Cerebellar nuclear complex (tissue), 1 donor: ENCODE data around the gene NPY1R.

Experiments
- DNase-seq, 2 experiments: peaks; one replicate each; lab custom pipeline; 2025; lab: John Stamatoyannopoulos, UW

The NPY1R gene

DNA sequence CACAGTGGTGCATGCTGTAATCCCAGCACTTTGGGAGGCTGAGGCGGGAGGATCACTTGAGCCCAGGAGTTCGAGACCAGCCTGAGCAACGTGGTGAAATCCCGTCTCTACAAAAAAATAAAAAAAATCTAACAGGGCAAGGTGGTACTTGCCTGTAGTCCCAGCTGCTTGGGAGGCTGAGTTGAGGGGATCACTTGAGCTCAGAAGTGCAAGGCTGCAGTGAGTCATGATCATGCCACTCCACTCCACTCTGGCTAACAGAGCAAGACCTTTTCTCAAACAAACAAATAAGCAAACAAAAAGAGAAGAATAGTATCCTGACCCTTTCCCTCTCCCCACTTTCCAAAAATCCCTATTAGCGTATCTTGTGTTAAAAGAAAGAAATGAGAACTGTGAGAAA is 52.7 kb downstream of the NPY1R start:
- DNase-seq, result no peak

- DNase-seq, result no peak
These were observed 57.5 kb downstream of the NPY1R start for GRCh38 chr4:163274861-163275260.
